HL-60 (cell line): Measurements from ENCODE around the gene FAM13C.

Source experiments
- DNase-seq, 2 experiments: peaks; one replicate each; pipeline ENCODE4 v3.0.0-alpha.2; 2010 to 2020; ENCODE audit warnings: low read depth in 1 of 2, low spot score in 1 of 2
- H3K27ac ChIP-seq: fragments of 250-450 bp; sonication (Bioruptor Pico); replicated peaks from 2 replicates; pipeline ENCODE4 v1.5.1; 2020; ENCODE audit warnings: mild to moderate bottlenecking, moderate library complexity
- H3K27me3 ChIP-seq: fragments of 250-450 bp; sonication (Bioruptor Pico); 2 replicates; pipeline ENCODE4 v1.5.1; 2021; ENCODE audit warnings: mild to moderate bottlenecking, moderate library complexity; ENCODE audit not compliant: insufficient read depth, poor library complexity, severe bottlenecking
- H3K4me3 ChIP-seq: replicated peaks from 2 replicates; pipeline ENCODE4 v1.5.1; 2011; ENCODE audit warnings: mild to moderate bottlenecking, control low read depth, low read length; ENCODE audit not compliant: insufficient read depth
- GABPA ChIP-seq: IDR thresholded peaks from 2 replicates; pipeline ENCODE4 v1.6.1; 2012; ENCODE audit warnings: low read depth
- POLR2AphosphoS5 ChIP-seq: IDR thresholded peaks from 2 replicates; pipeline ENCODE4 v1.6.1; 2012; ENCODE audit warnings: low read depth
- REST ChIP-seq: IDR thresholded peaks from 2 replicates; pipeline ENCODE4 v1.6.1; 2012; ENCODE audit warnings: low read depth; ENCODE audit not compliant: insufficient replicate concordance
- SPI1 ChIP-seq: IDR thresholded peaks from 2 replicates; pipeline ENCODE4 v1.6.1; 2012; ENCODE audit warnings: low read depth, mild to moderate bottlenecking, borderline replicate concordance
- TF ChIP-seq, protein P1 (sequence below): IDR thresholded peaks from one replicate; pipeline ENCODE4 v1.5.1; 2011; ENCODE audit warnings: low read length, control low read depth, inconsistent platforms; ENCODE audit not compliant: insufficient read depth

The FAM13C gene

GRCh38 chr10:59290448-59290847 is 71.9 kb downstream of the FAM13C start:
- TF ChIP-seq GABPA (no peak), POLR2AphosphoS5 (no peak), SPI1 (no peak), REST (no peak)
- TF ChIP-seq, protein P1, sequence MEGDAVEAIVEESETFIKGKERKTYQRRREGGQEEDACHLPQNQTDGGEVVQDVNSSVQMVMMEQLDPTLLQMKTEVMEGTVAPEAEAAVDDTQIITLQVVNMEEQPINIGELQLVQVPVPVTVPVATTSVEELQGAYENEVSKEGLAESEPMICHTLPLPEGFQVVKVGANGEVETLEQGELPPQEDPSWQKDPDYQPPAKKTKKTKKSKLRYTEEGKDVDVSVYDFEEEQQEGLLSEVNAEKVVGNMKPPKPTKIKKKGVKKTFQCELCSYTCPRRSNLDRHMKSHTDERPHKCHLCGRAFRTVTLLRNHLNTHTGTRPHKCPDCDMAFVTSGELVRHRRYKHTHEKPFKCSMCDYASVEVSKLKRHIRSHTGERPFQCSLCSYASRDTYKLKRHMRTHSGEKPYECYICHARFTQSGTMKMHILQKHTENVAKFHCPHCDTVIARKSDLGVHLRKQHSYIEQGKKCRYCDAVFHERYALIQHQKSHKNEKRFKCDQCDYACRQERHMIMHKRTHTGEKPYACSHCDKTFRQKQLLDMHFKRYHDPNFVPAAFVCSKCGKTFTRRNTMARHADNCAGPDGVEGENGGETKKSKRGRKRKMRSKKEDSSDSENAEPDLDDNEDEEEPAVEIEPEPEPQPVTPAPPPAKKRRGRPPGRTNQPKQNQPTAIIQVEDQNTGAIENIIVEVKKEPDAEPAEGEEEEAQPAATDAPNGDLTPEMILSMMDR, result no peak
- no peak overlapping the region for H3K4me3 ChIP-seq
- H3K27me3 ChIP-seq, result no peaks in the 10 kb centered on the region
- H3K27ac ChIP-seq, result no peak overlapping the region
- DNase-seq, result no peak

- no peak for DNase-seq
- TF ChIP-seq, protein P1, result no peak
- TF ChIP-seq REST (no peak), POLR2AphosphoS5 (no peak), SPI1 (no peak), GABPA (no peak)
- Histone ChIP-seq H3K27me3 (no peaks in the 10 kb centered on the region), H3K4me3 (no peak overlapping the region), H3K27ac (no peak overlapping the region)
These were observed 72.5 kb downstream of the FAM13C start for GRCh38 chr10:59289853-59290252.

DNA sequence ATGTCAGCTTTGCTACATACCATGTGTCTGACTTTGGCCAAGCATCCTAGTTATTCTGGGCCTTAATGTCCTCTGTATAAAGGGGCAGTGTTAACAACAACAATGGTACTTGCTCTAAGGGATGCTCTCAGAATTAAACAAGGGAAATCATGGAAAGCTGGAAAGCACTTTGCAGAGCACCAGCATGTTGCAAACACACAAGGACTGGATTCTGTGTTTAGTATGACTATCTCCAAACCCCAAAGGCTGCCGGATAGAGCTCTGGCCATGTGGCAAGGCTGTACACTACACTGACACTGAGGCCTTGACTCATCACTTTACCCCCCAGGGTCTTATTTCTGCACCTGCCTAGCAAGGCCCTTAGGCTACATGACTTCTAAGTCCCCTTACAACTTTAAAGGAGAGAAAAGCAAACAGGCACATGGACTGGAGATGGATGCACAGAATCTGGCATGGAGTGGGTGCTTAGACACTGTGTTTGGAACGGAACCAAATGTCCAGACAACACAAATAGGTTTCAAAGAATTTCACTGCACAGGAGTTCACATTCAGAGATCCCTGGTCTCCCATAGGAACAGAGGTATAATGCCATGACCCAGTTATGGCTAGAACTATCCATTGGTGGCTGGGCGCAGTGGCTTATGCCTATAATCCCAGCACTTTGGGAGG is 74.6 kb downstream of the FAM13C start:
- no peak for DNase-seq
- H3K27me3 ChIP-seq, result no peaks in the 10 kb centered on the region
- TF ChIP-seq REST (no peak), SPI1 (no peak), POLR2AphosphoS5 (no peak), GABPA (no peak)
- TF ChIP-seq, protein P1, result no peak
- no peak overlapping the region for H3K4me3 ChIP-seq
- H3K27ac ChIP-seq, result no peak overlapping the region
